Stimulated activated CD4-positive, alpha-beta T cell treated with anti-CD3 and anti-CD28 coated beads, Interleukin-1b, Interleukin-23, amount 100 ng/mL, for 24 hours (primary cell): ENCODE data around the gene CCDC142.
"Not testable (repeated sequence)": the region's sequence is repeated elsewhere in the genome, so short reads cannot be mapped to it uniquely, and the experiment has no call there.

Experiments used
- DNase-seq, 4 experiments: peaks; one replicate each; pipeline ENCODE4 v3.0.0-alpha.2; 2020; ENCODE audit warnings: low read depth in 4 of 4, low spot score in 1 of 4

The CCDC142 gene

GRCh38 chr2:74442483-74443297 is 40.1 kb downstream of the CCDC142 start:
- not testable (repeated sequence) for DNase-seq

GRCh38 chr2:74441690-74442482 is 40.9 kb downstream of the CCDC142 start, which contains the start of gene RTKN:
RTKN (minus strand) TSS chr2:74441937; CDS start chr2:74441816, 121 bp downstream.
- no peak for DNase-seq

GRCh38 chr2:74441170-74441689 is 41.6 kb downstream of the CCDC142 start:
- DNase-seq: no peak

GRCh38 chr2:74440378-74441169 is 42.2 kb downstream of the CCDC142 start:
- DNase-seq: peak in 2 of 4 experiments; percentile 27 to 59

GRCh38 chr2:74439803-74440377 is 42.9 kb downstream of the CCDC142 start:
- no peak for DNase-seq

- no peak for DNase-seq
Measured at GRCh38 chr2:74439373-74439772, 43.4 kb downstream of the CCDC142 start.

GRCh38 chr2:74438248-74438647 is 44.5 kb downstream of the CCDC142 start:
- DNase-seq: no peak

- DNase-seq: no peak
Measured at GRCh38 chr2:74436848-74437695, 45.7 kb downstream of the CCDC142 start.

GRCh38 chr2:74436111-74436805 is 46.5 kb downstream of the CCDC142 start:
- DNase-seq: no peak

GRCh38 chr2:74430502-74430901 is 52.3 kb downstream of the CCDC142 start:
- DNase-seq: no peak

GRCh38 chr2:74429487-74430451 is 53.0 kb downstream of the CCDC142 start:
- DNase-seq: no peak

GRCh38 chr2:74428675-74429074 is 54.1 kb downstream of the CCDC142 start:
- DNase-seq: no peak

- DNase-seq: no peak
Measured at GRCh38 chr2:74427551-74427950, 55.2 kb downstream of the CCDC142 start.

GRCh38 chr2:74426181-74426758 is 56.5 kb downstream of the CCDC142 start:
- DNase-seq: no peak

GRCh38 chr2:74425523-74425922 is 57.3 kb downstream of the CCDC142 start:
- DNase-seq: no peak

- no peak for DNase-seq
Measured at GRCh38 chr2:74424995-74425406, 57.8 kb downstream of the CCDC142 start.

GRCh38 chr2:74424139-74424992 is 58.4 kb downstream of the CCDC142 start:
- DNase-seq: no peak
